Activated CD4-positive, alpha-beta T cell treated with anti-CD3 and anti-CD28 coated beads for 36 hours (primary cell): ENCODE measurements around the gene SPAG16. TPM values are rescaled to one million over a fixed set of nuclear protein-coding genes. Genes with fewer than 3 reads are reported as not detected.
"Not testable (repeated sequence)": the region's sequence is repeated elsewhere in the genome, so short reads cannot be mapped to it uniquely, and the experiment has no call there.

Experiments used
- ATAC-seq: fragments of 200-7000 bp; cut with Tn5 transposase; one replicate; pipeline ENCODE4 v1.10.0; 2021; ENCODE audit warnings: mild to moderate bottlenecking, moderate library complexity
- CTCF ChIA-PET: fragments of 350-600 bp; sonication (Branson Sonifier 250); formaldehyde crosslinking; loops from one replicate; lab custom pipeline; 2021; ENCODE audit warnings: antibody characterized with exemption; lab: Charles Lee
- POLR2A ChIA-PET: fragments of 350-600 bp; sonication (Branson Sonifier 250); formaldehyde crosslinking; loops from one replicate; lab custom pipeline; 2021; ENCODE audit warnings: antibody characterized with exemption, inconsistent platforms; lab: Charles Lee
- DNase-seq: peaks from one replicate; pipeline ENCODE4 v3.0.0-alpha.2; 2020
- H3K27ac Mint-ChIP-seq: one replicate; pipeline ENCODE4 v1.8.0; 2021; ENCODE audit warnings: mixed read lengths
- H3K27me3 Mint-ChIP-seq: one replicate; pipeline ENCODE4 v1.8.0; 2021; ENCODE audit warnings: mixed read lengths
- H3K36me3 Mint-ChIP-seq: one replicate; pipeline ENCODE4 v1.8.0; 2021; ENCODE audit warnings: low read depth, mixed read lengths
- H3K4me1 Mint-ChIP-seq: one replicate; pipeline ENCODE4 v1.8.0; 2021; ENCODE audit warnings: mixed read lengths
- H3K4me3 Mint-ChIP-seq: one replicate; pipeline ENCODE4 v1.8.0; 2021; ENCODE audit warnings: mild to moderate bottlenecking, moderate library complexity, mixed read lengths
- H3K9me3 Mint-ChIP-seq: one replicate; pipeline ENCODE4 v1.8.0; 2021; ENCODE audit warnings: low read depth, mixed read lengths
- intact Hi-C, 2 experiments: fragments of 100-400 bp; cut with DNase I in 1 of 2; cut with micrococcal nuclease in 1 of 2; formaldehyde crosslinking; loops; one replicate each; pipeline versions ENCODE4 v1.14.2 to v1.15.1; 2022 to 2024; cut with DNase I, micrococcal nuclease
- total RNA-seq, 2 experiments: library from RNA; stranded (reverse); gene quantifications; one replicate each; pipeline ENCODE4 v1.2.3, GENCODE V29; 2021

SPAG16 gene
- total RNA-seq, 2 experiments from 2014 or later, result 10.1 to 10.8 TPM

DNA sequence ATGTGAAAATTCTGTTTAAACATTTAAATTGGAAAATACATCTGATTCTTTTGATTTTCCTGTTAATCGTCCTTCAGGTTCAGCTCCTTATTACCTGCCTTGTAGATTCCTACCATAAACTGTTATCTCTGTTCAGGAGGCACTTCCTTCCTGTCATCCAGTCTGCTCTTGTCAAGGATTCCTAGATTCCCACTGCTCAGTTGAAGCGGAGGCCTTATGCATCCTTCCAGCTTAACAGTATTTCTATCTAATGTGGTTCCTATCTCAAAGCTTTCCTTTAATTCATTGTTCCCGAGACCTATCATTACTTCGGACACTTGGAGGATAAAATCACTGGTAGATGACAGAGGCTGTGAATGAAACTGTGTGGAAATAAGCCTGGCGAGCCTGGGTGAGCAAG, 12.0 kb downstream of the SPAG16 start:
- DNase-seq, result no peak
- peaks cover 14% of the 10 kb centered on the region for H3K36me3 Mint-ChIP-seq
- POLR2A ChIA-PET, result no interaction called here

DNA sequence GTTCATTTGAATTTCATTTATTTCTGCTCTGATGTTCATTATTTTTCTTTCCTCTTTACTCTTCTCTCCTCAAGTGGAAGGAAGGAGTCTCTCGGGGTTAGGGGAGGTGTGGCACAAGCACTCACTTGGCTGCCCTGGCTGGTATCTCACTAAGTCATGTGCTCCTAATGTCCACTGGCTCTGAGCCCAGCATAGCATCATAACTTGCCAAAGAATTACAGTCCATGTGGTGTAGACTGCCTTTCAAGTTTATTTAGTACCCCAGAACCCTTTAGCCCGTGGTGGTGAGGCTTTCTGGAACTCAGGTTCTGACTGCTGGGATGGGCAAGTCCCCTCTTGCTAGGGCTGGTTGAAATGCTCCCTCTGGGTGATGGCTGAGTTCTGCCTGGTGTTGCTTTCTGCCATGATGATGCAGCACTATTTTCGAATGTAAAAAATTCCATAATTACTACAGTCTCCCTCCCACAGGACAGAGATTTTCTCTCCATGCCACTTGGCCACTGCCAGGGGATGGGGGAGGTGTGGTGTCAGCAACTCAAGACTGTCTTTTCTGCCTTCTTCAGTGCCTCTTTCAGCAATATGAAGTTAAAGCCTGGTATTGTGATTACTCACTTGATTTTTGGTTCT, 22.2 kb downstream of the SPAG16 start:
- ChIA-PET POLR2A (no interaction called here), CTCF (interaction anchor here (0.6 kb wide), 1 partner anchor 10 kb away, joined by 3 read pairs; no protein-coding TSS in a partner anchor)

More for the DNA sequence above, 12.0 kb downstream of the SPAG16 start:
- CTCF ChIA-PET, result interaction anchor here (0.6 kb wide), 1 partner anchor 10 kb away, joined by 3 read pairs; no protein-coding TSS in a partner anchor
- intact Hi-C loops, result no loop called here
- H3K9me3 Mint-ChIP-seq, result no peaks in the 10 kb centered on the region
- H3K27ac Mint-ChIP-seq, result no peak overlapping the region
- H3K4me1 Mint-ChIP-seq, result no peaks in the 10 kb centered on the region
- no peak overlapping the region for H3K4me3 Mint-ChIP-seq
- no peaks in the 10 kb centered on the region for H3K27me3 Mint-ChIP-seq
- no peak for ATAC-seq

DNA sequence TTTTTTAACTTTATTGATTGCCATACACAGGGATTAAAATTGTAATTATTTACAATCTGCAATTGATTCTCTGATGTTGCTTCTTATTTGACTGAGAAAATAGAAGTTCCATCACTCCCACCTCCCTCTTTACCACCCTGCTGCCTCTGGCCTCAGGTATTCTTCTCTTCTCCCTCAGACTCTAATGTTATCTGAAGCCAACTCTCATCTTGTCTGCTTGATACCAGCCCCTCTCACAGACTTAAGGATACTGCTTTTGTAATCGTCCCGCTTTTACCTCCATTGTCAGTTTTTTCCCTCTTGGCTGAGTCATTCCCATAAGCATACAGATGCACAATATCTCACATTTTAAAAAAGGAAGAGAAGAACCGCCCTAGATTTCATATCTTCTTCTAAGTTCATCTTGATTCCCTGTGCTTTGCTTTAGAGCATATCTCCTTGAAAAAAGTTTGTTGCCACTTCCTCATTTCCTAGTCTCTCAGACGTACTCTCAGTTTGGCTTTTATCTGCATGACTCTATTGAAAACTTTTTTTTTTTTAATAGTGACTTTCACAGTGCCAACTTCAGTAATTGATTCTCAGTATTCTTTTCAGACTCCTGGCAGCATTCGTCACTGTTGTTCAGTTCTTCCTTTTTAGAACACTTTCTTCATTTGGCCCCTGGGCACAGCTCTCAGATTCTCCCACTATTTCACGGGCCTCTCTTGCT, 31.1 kb downstream of the SPAG16 start:
- Mint-ChIP-seq H3K27me3 (no peaks in the 10 kb centered on the region), H3K4me3 (no peak overlapping the region), H3K27ac (no peak overlapping the region), H3K9me3 (no peaks in the 10 kb centered on the region), H3K4me1 (no peaks in the 10 kb centered on the region), H3K36me3 (peaks cover 25% of the 10 kb centered on the region)
- no peak for ATAC-seq
- intact Hi-C loops, result no loop called here
- ChIA-PET CTCF (interaction anchor here (0.8 kb wide), 1 partner anchor 1654 kb away, joined by 3 read pairs; no protein-coding TSS in a partner anchor), POLR2A (no interaction called here)
- no peak for DNase-seq

More for the DNA sequence above, 22.2 kb downstream of the SPAG16 start:
- Mint-ChIP-seq H3K4me1 (no peaks in the 10 kb centered on the region), H3K27me3 (no peaks in the 10 kb centered on the region), H3K9me3 (peaks cover 22% of the 10 kb centered on the region), H3K36me3 (peaks cover 44% of the 10 kb centered on the region), H3K27ac (no peak overlapping the region), H3K4me3 (no peak overlapping the region)
- ATAC-seq (no peak), DNase-seq (no peak)
- intact Hi-C loops, result no loop called here

GRCh38 chr2:213316001-213316735, 31.9 kb downstream of the SPAG16 start:
- ChIA-PET CTCF (no interaction called here), POLR2A (no interaction called here)
- H3K27ac Mint-ChIP-seq, result no peak overlapping the region
- intact Hi-C loops, result no loop called here
- no peaks in the 10 kb centered on the region for H3K4me1 Mint-ChIP-seq
- no peaks in the 10 kb centered on the region for H3K9me3 Mint-ChIP-seq
- H3K27me3 Mint-ChIP-seq, result no peaks in the 10 kb centered on the region
- no peak overlapping the region for H3K4me3 Mint-ChIP-seq
- DNase-seq (no peak), ATAC-seq (no peak)
- H3K36me3 Mint-ChIP-seq, result peaks cover 30% of the 10 kb centered on the region

DNA sequence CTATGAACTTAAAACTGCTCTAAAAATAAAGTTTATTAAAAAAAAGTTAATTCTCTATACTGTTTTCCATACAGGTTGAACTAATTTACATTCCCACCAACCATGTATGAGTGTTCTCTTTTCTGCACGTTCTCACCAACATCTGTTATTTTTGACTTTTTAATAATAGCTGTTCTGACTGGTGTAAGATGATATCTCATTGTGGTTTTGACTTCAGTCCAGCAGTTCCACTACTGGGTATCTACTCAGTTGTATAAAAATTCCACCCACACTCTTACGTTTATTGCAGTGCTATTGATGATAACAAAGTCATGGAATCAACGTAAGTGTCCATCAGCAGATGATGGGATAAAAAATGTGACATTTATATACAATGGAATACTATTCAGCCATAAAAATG, 33.7 kb downstream of the SPAG16 start:
- peaks cover 36% of the 10 kb centered on the region for H3K36me3 Mint-ChIP-seq
- CTCF ChIA-PET, result interaction anchor here (1.5 kb wide), 1 partner anchor 9 kb away, joined by 3 read pairs; no protein-coding TSS in a partner anchor

DNA sequence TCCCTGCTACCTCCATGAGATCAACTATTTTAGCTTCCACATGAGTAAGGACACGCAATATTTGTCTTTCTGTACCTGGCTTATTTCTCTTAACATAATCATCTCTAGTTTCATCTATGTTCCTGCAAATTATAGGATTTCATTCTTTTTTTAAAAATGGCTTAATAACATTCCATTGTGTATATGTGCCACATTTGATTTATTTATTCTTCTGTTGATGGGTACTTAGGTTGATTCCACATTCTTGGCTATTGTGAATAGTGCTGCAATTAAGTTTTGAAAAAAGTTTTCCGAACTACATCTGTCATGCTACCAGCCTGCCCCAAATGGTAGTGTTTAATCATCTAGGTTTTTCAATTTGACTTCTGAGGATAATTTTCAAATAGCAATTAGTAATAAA, 36.3 kb downstream of the SPAG16 start:
- Mint-ChIP-seq H3K36me3 (peaks cover 50% of the 10 kb centered on the region), H3K27me3 (no peaks in the 10 kb centered on the region), H3K9me3 (peaks cover 3% of the 10 kb centered on the region), H3K4me1 (no peaks in the 10 kb centered on the region), H3K4me3 (no peak overlapping the region), H3K27ac (no peak overlapping the region)
- DNase-seq (no peak), ATAC-seq (no peak)
- ChIA-PET CTCF (no interaction called here), POLR2A (interaction anchor here (0.6 kb wide), 1 partner anchor 445 kb away, joined by 3 read pairs; no protein-coding TSS in a partner anchor)
- intact Hi-C loops, result no loop called here

More for the DNA sequence above, 33.7 kb downstream of the SPAG16 start:
- intact Hi-C loops, result no loop called here
- no peak overlapping the region for H3K27ac Mint-ChIP-seq
- H3K9me3 Mint-ChIP-seq, result peaks cover 3% of the 10 kb centered on the region
- DNase-seq (no peak), ATAC-seq (no peak)
- no peak overlapping the region for H3K4me3 Mint-ChIP-seq
- H3K27me3 Mint-ChIP-seq, result no peaks in the 10 kb centered on the region
- POLR2A ChIA-PET, result no interaction called here
- H3K4me1 Mint-ChIP-seq, result no peaks in the 10 kb centered on the region

DNA sequence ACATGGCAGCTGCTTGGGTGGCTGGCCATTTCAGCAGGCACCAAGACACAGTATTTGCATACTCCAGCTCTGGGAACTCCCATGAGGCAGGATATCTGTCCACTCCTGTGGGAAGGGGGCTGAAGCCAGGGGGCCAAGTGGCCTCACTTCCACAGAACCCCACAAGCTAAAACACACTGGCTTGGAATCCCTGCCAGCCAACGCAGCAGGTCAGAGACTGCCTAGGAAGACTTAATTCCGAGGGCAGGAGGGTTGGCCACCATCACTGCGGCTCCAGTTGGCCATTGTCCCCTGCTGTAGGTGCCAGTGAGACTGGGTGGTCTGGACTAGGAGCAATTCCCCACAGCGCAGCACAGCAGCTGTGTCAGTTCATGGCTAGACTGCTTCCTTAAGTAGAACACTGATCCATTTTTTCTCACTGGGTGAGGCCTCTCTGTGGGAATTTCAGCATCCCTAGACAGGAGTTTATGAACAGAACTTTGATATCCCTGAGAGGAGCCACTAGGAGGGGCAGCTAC, 52.0 kb downstream of the SPAG16 start:
- POLR2A ChIA-PET, result no interaction called here
- H3K27me3 Mint-ChIP-seq, result no peaks in the 10 kb centered on the region
- H3K9me3 Mint-ChIP-seq, result peaks cover 39% of the 10 kb centered on the region
- H3K4me1 Mint-ChIP-seq, result no peaks in the 10 kb centered on the region
- H3K27ac Mint-ChIP-seq, result no peak overlapping the region
- intact Hi-C loops, result no loop called here
- no peak overlapping the region for H3K4me3 Mint-ChIP-seq
- ATAC-seq (no peak), DNase-seq (no peak)
- H3K36me3 Mint-ChIP-seq, result peaks cover 3% of the 10 kb centered on the region
- CTCF ChIA-PET, result no interaction called here

DNA sequence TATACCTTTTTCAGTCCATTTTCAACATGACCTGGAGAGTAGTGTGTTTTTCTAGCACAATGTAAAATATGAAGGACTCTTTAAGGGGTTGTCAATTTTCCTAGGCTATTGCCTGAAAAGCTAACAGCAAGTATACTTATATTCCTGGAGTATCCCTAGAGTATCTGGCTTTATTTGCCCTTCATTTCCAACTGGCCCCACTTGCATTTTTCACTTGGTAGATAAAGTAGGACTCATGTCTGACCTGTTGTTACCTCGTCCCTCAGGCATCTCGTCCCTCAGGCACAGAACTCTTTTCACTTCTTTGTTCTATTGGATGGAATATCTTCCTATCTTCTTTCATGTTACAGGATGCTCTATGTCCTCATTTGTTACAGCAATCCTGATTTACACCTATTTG, 69.2 kb downstream of the SPAG16 start:
- no peaks in the 10 kb centered on the region for H3K4me1 Mint-ChIP-seq
- intact Hi-C loops, result no loop called here

GRCh38 chr2:213376644-213377043, 92.4 kb downstream of the SPAG16 start:
- Mint-ChIP-seq H3K4me3 (no peak overlapping the region), H3K36me3 (no peaks in the 10 kb centered on the region), H3K27ac (no peak overlapping the region), H3K4me1 (no peaks in the 10 kb centered on the region), H3K9me3 (no peaks in the 10 kb centered on the region), H3K27me3 (no peaks in the 10 kb centered on the region)
- POLR2A ChIA-PET, result no interaction called here
- intact Hi-C loops, result no loop called here
- ATAC-seq, result no peak
- CTCF ChIA-PET, result no interaction called here
- no peak for DNase-seq

More for the DNA sequence above, 69.2 kb downstream of the SPAG16 start:
- no peak for ATAC-seq
- no peaks in the 10 kb centered on the region for H3K36me3 Mint-ChIP-seq
- peaks cover 13% of the 10 kb centered on the region for H3K9me3 Mint-ChIP-seq
- H3K27ac Mint-ChIP-seq, result no peak overlapping the region
- no peak overlapping the region for H3K4me3 Mint-ChIP-seq
- ChIA-PET CTCF (interaction anchor here (1.0 kb wide), 1 partner anchor 10 kb away, joined by 4 read pairs; no protein-coding TSS in a partner anchor), POLR2A (no interaction called here)
- no peak for DNase-seq
- no peaks in the 10 kb centered on the region for H3K27me3 Mint-ChIP-seq

GRCh38 chr2:213407027-213407426, 122.8 kb downstream of the SPAG16 start:
- DNase-seq, H3K36me3 Mint-ChIP-seq, H3K27me3 Mint-ChIP-seq, intact Hi-C loops, H3K4me3 Mint-ChIP-seq, ATAC-seq, CTCF ChIA-PET, H3K27ac Mint-ChIP-seq, H3K4me1 Mint-ChIP-seq, POLR2A ChIA-PET, H3K9me3 Mint-ChIP-seq: not testable (repeated sequence)

DNA sequence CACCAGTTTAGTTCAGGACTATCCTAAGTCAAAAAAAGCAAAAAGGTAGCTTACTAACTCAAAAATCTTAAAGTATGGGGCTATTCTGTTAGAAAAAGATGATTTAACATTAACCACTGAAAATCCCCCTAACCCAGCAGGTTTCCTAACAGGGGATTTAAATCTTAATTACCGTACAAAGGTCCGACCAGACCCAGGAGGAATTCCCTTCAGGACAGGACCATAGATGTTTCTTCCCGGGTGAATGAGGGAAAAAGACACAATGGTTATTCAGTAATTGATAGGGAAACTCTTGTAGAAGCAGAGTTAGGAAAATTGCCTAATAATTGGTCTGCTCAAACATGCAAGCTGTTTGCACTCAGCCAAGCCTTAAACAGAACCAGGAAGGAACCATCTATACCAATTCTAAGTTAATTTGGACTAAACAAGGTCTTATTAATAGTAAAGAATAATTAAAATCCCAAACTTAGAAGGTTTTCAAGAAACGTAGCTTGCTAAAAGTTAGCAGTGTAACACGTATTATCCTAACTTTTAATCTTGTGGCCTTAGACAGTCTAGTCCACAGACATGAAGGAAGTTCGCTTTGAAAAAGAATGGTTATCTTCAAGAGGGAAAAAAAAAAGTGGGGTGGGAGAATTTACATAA, 124.3 kb downstream of the SPAG16 start:
- H3K9me3 Mint-ChIP-seq, intact Hi-C loops, ATAC-seq, H3K36me3 Mint-ChIP-seq, H3K27ac Mint-ChIP-seq, CTCF ChIA-PET, DNase-seq, POLR2A ChIA-PET, H3K4me1 Mint-ChIP-seq, H3K27me3 Mint-ChIP-seq, H3K4me3 Mint-ChIP-seq: not testable (repeated sequence)
